A549 (cell line): ENCODE results near the gene ZNF672. TPM values are rescaled to one million over a fixed set of nuclear protein-coding genes. Genes with fewer than 3 reads are reported as not detected.

Experiments used
- ATAC-seq, 2 experiments: fragments of 200-7000 bp in 1 of 2; fragments of >200 bp in 1 of 2; cut with Nextera tagmentation in 1 of 2; cut with Tn5 transposase in 1 of 2; 3 replicates each; pipeline versions ENCODE4 v1.8.0 to v1.9.1; 2018 to 2020; ENCODE audit warnings: mild to moderate bottlenecking in 1 of 2, moderate library complexity in 1 of 2
- CTCF ChIA-PET: fragments of 300-600 bp; sonication (Branson Sonifier 250); formaldehyde crosslinking; extraction: SDS; loops from one replicate; lab custom pipeline; 2021; ENCODE audit warnings: antibody characterized with exemption, inconsistent platforms; lab: Yijun Ruan, JAX
- POLR2A ChIA-PET: fragments of 350-600 bp; formaldehyde crosslinking; extraction: SDS; loops from one replicate; lab custom pipeline; 2021; ENCODE audit warnings: antibody characterized with exemption, inconsistent platforms; lab: Yijun Ruan, JAX
- DNase-seq, 2 experiments: peaks; one replicate each; pipeline versions ENCODE4 v3.0.0 to v3.0.0-alpha.2; 2011 to 2016; ENCODE audit warnings: low read depth in 1 of 2, low spot score in 1 of 2
- FAIRE-seq: peaks from 2 replicates; lab custom pipeline; 2011; peaks lifted over from hg19 to GRCh38; lab: Jason Lieb, UNC
- H3K27ac ChIP-seq, 2 experiments: fragments of >200 bp; sonication (Bioruptor Twin); formaldehyde crosslinking; 3 replicates each; pipeline ENCODE4 v1.5.1; 2016 to 2017
- H3K4me1 ChIP-seq: fragments of >200 bp; sonication (Bioruptor Twin); formaldehyde crosslinking; 3 replicates; pipeline ENCODE4 v1.6.1; 2016
- H3K4me2 ChIP-seq: fragments of >200 bp; sonication (Bioruptor Twin); formaldehyde crosslinking; 3 replicates; pipeline ENCODE4 v1.6.1; 2016
- H3K4me3 ChIP-seq: fragments of >200 bp; sonication (Bioruptor Twin); formaldehyde crosslinking; 3 replicates; pipeline ENCODE4 v1.5.1; 2016
- H3K9me3 ChIP-seq: fragments of >200 bp; sonication (Bioruptor Twin); formaldehyde crosslinking; 3 replicates; pipeline ENCODE4 v1.6.1; 2016
- CBX8 ChIP-seq: fragments of 200-600 bp; sonication (generic); IDR thresholded peaks from 2 replicates; pipeline ENCODE4 v1.6.1; 2016
- CHD4 ChIP-seq: fragments of 200-600 bp; sonication (generic); IDR thresholded peaks from 2 replicates; pipeline ENCODE4 v1.6.1; 2016; ENCODE audit warnings: antibody characterized with exemption, mild to moderate bottlenecking, borderline replicate concordance
- EHMT2 ChIP-seq: fragments of 200-600 bp; sonication (generic); IDR thresholded peaks from 2 replicates; pipeline ENCODE4 v1.6.1; 2016; ENCODE audit warnings: antibody characterized with exemption, low read depth, mild to moderate bottlenecking, moderate library complexity
- EP300 ChIP-seq, 2 experiments: fragments of >200 bp; sonication (Bioruptor Twin); formaldehyde crosslinking; IDR thresholded peaks; 2 replicates in 1 of 2; 3 replicates in 1 of 2; pipeline ENCODE4 v1.6.1; 2016 to 2017
- FOSB ChIP-seq: fragments of 250-450 bp; sonication (Bioruptor Pico); IDR thresholded peaks from 2 replicates; pipeline ENCODE4 v1.5.0; 2020; ENCODE audit warnings: mild to moderate bottlenecking, moderate library complexity
- HEYL ChIP-seq: fragments of 250-450 bp; sonication (Bioruptor Pico); IDR thresholded peaks from 2 replicates; pipeline ENCODE4 v1.8.0; 2021; ENCODE audit warnings: mild to moderate bottlenecking, moderate library complexity
- HOXB13 ChIP-seq: fragments of 250-450 bp; sonication (Bioruptor Pico); IDR thresholded peaks from 2 replicates; pipeline ENCODE4 v1.5.0; 2020; ENCODE audit warnings: low read depth, mild to moderate bottlenecking, moderate library complexity
- HOXB5 ChIP-seq: fragments of 250-450 bp; sonication (Bioruptor Pico); IDR thresholded peaks from 2 replicates; pipeline ENCODE4 v1.5.0; 2020; ENCODE audit warnings: mild to moderate bottlenecking, moderate library complexity
- JUNB ChIP-seq: fragments of >200 bp; sonication (Bioruptor Twin); formaldehyde crosslinking; IDR thresholded peaks from 2 replicates; pipeline ENCODE4 v1.6.1; 2016
- KDM5A ChIP-seq: fragments of 200-600 bp; sonication (generic); IDR thresholded peaks from 2 replicates; pipeline ENCODE4 v1.6.1; 2016; ENCODE audit warnings: antibody characterized with exemption, mild to moderate bottlenecking
- MAFK ChIP-seq: fragments of 450-650 bp; IDR thresholded peaks from 2 replicates; pipeline ENCODE4 v1.6.1; 2014; ENCODE audit not compliant: partially characterized antibody
- MAZ ChIP-seq: fragments of 150-350 bp; IDR thresholded peaks from 2 replicates; pipeline ENCODE4 v1.6.1; 2014; ENCODE audit warnings: antibody characterized with exemption, low read depth, low read length, borderline replicate concordance
- PHF8 ChIP-seq: fragments of 200-600 bp; sonication (generic); IDR thresholded peaks from 2 replicates; pipeline ENCODE4 v1.6.1; 2016; ENCODE audit warnings: low read depth, mild to moderate bottlenecking, antibody characterized with exemption, moderate library complexity, borderline replicate concordance
- RAD21 ChIP-seq, 2 experiments: fragments of >200 bp in 1 of 2; sonication (Bioruptor Twin) in 1 of 2; formaldehyde crosslinking in 1 of 2; IDR thresholded peaks in 1 of 2; conservative IDR thresholded peaks in 1 of 2; 2 replicates in 1 of 2; 3 replicates in 1 of 2; pipeline ENCODE4 v1.6.1; 2012 to 2018; ENCODE audit warnings: inconsistent platforms in 1 of 2
- RCOR1 ChIP-seq: fragments of 150-350 bp; IDR thresholded peaks from 2 replicates; pipeline ENCODE4 v1.6.1; 2014; ENCODE audit warnings: antibody characterized with exemption, low read length, low read depth
- RNF2 ChIP-seq: fragments of 200-600 bp; sonication (generic); IDR thresholded peaks from 2 replicates; pipeline ENCODE4 v1.6.1; 2016; ENCODE audit warnings: low read depth, mild to moderate bottlenecking, antibody characterized with exemption, moderate library complexity, borderline replicate concordance
- SMC3 ChIP-seq: fragments of >200 bp; sonication (Bioruptor Twin); formaldehyde crosslinking; IDR thresholded peaks from 3 replicates; pipeline ENCODE4 v1.6.1; 2018; ENCODE audit warnings: inconsistent platforms
- TP53 ChIP-seq: fragments of 250-450 bp; sonication (Bioruptor Pico); IDR thresholded peaks from 2 replicates; pipeline ENCODE4 v1.5.0; 2021; ENCODE audit warnings: mild to moderate bottlenecking, moderate library complexity
- ZFP36 ChIP-seq: fragments of 450-650 bp; IDR thresholded peaks from 2 replicates; pipeline ENCODE4 v1.6.1; 2014; ENCODE audit warnings: borderline replicate concordance; ENCODE audit not compliant: partially characterized antibody
- ZNF302 ChIP-seq: fragments of 250-450 bp; sonication (Bioruptor Pico); IDR thresholded peaks from 2 replicates; pipeline ENCODE4 v1.9.0; 2021; ENCODE audit warnings: inconsistent platforms, mild to moderate bottlenecking, moderate library complexity
- WGBS: methylation state at CpG from one replicate; pipeline ENCODE4 v1.1.6; 2017; ENCODE audit errors: missing lambda C conversion rate; 5-methylcytosine and 5-hydroxymethylcytosine counted together
- polyA plus RNA-seq, 4 experiments: library from polyadenylated mRNA; depleted of rRNA in 3 of 4; stranded (reverse); fragments of >200 nt; fragmentation: RNase III in 1 of 4; extraction: RNeasy Plus Mini Kit Qiagen cat#74134 plus additional on column Dnase treatment in 1 of 4; gene quantifications; 2 replicates in 3 of 4; 3 replicates in 1 of 4; pipeline ENCODE4 v1.2.3, GENCODE V29; 2011 to 2017
- TF ChIP-seq, protein P1 (sequence below): IDR thresholded peaks from 2 replicates; pipeline ENCODE4 v1.6.1; 2012; ENCODE audit warnings: low read depth, borderline replicate concordance
- TF ChIP-seq, protein P2 (sequence below): fragments of 250-450 bp; sonication (Bioruptor Pico); IDR thresholded peaks from 2 replicates; pipeline ENCODE4 v1.5.0; 2020; ENCODE audit warnings: low read depth, mild to moderate bottlenecking, moderate library complexity
- TF ChIP-seq, protein P3 (sequence below): fragments of 250-450 bp; sonication (Bioruptor Pico); IDR thresholded peaks from 2 replicates; pipeline ENCODE4 v1.5.0; 2021; ENCODE audit warnings: mild to moderate bottlenecking, moderate library complexity, borderline replicate concordance
- TF ChIP-seq, protein P4 (sequence below): fragments of >200 bp; sonication (Bioruptor Twin); formaldehyde crosslinking; IDR thresholded peaks from 3 replicates; pipeline ENCODE4 v1.6.1; 2016
- TF ChIP-seq, protein P5 (sequence below): fragments of 450-650 bp; IDR thresholded peaks from 2 replicates; pipeline ENCODE4 v1.6.1; 2014; ENCODE audit warnings: antibody characterized with exemption
- TF ChIP-seq, protein P6 (sequence below): IDR thresholded peaks from 2 replicates; pipeline ENCODE4 v1.6.1; 2012

ZNF672 gene
- polyA plus RNA-seq, 2 of the 4 experiments (the other 2 are of a cell fraction): 18.9 to 20.6 TPM

DNA sequence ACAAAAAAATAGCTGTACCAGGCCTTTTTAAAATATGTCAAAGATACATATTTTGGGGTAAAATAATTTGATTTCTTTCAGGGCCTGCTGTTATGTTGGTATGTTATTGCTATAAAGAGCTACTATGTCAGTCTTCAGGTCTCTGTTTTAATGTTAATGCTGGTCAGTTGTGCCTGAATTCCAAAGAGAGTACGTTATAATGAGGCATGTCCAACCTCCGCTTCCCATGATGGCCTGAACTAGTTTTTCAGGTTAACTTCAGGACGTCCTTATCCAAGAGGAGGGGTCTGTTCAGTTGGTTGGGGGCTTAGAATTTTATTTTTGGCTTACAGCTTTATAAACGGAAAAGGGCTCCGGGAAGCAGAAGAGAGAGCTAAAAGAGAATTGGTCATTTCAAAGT, 47.6 kb upstream of the ZNF672 start:
- H3K4me3 ChIP-seq: no peak overlapping the region
- no peak for TF ChIP-seq EHMT2
- TF ChIP-seq, protein P1, sequence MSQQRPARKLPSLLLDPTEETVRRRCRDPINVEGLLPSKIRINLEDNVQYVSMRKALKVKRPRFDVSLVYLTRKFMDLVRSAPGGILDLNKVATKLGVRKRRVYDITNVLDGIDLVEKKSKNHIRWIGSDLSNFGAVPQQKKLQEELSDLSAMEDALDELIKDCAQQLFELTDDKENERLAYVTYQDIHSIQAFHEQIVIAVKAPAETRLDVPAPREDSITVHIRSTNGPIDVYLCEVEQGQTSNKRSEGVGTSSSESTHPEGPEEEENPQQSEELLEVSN: no peak
- TF ChIP-seq, protein P2, sequence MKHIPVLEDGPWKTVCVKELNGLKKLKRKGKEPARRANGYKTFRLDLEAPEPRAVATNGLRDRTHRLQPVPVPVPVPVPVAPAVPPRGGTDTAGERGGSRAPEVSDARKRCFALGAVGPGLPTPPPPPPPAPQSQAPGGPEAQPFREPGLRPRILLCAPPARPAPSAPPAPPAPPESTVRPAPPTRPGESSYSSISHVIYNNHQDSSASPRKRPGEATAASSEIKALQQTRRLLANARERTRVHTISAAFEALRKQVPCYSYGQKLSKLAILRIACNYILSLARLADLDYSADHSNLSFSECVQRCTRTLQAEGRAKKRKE (CRISPR knock-in tag): no peak
- no peak for TF ChIP-seq MAZ
- TF ChIP-seq TP53 (CRISPR knock-in tag): no peak
- no peak for TF ChIP-seq RNF2
- TF ChIP-seq CHD4: no peak
- no peak for TF ChIP-seq EP300 (IDR thresholded peaks at IDR 0.05)
- TF ChIP-seq, protein P3, sequence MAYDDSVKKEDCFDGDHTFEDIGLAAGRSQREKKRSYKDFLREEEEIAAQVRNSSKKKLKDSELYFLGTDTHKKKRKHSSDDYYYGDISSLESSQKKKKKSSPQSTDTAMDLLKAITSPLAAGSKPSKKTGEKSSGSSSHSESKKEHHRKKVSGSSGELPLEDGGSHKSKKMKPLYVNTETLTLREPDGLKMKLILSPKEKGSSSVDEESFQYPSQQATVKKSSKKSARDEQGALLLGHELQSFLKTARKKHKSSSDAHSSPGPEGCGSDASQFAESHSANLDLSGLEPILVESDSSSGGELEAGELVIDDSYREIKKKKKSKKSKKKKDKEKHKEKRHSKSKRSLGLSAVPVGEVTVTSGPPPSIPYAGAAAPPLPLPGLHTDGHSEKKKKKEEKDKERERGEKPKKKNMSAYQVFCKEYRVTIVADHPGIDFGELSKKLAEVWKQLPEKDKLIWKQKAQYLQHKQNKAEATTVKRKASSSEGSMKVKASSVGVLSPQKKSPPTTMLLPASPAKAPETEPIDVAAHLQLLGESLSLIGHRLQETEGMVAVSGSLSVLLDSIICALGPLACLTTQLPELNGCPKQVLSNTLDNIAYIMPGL (CRISPR knock-in tag): no peak
- TF ChIP-seq HEYL (CRISPR knock-in tag): no peak
- no peak for TF ChIP-seq CBX8
- TF ChIP-seq PHF8: no peak
- TF ChIP-seq KDM5A: no peak
- TF ChIP-seq HOXB5 (CRISPR knock-in tag): no peak
- TF ChIP-seq RAD21 (conservative IDR thresholded peaks at IDR 0.05 in 1 of 2, IDR thresholded peaks at IDR 0.05 in 1 of 2): no peak
- CTCF ChIA-PET: interaction anchor here (0.7 kb wide), 1 partner anchor 112 kb away, joined by 4 read pairs; no protein-coding TSS in a partner anchor
- 41% methylated on average over 5 of the region's 5 CpGs for WGBS
- no peaks in the 10 kb centered on the region for H3K9me3 ChIP-seq
- no peak for FAIRE-seq
- DNase-seq: no peak
- ATAC-seq: no peak
- H3K4me1 ChIP-seq: peaks cover 4% of the 10 kb centered on the region; the same call in 1 of the 3 replicates
- no peak overlapping the region for H3K27ac ChIP-seq
- no peak overlapping the region for H3K4me2 ChIP-seq
- POLR2A ChIA-PET: no interaction called here

DNA sequence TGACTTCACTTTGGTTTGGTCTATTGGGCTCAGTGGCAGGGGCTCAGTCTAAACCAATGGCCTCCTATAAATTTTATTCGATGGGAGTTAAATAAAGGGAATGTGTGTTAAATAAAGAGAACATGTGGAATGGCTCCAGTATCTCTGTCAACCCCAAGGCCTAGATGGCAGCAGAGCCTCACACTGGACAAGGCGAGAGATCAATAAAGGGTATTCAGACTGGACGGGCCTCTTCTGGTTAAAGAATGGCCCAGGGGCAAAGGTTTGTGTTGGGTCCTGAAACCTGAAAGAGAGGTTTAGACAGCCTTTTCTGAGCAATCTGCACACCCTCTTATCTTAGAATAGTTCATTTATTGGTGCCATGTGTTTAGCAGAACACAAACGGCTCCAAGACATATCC, 47.0 kb upstream of the ZNF672 start:
- WGBS: 39% methylated on average over 4 of the region's 4 CpGs
- Histone ChIP-seq H3K4me2 (no peak overlapping the region), H3K9me3 (no peaks in the 10 kb centered on the region), H3K27ac (no peak overlapping the region), H3K4me3 (no peak overlapping the region), H3K4me1 (peaks cover 3% of the 10 kb centered on the region; the same call in 1 of the 3 replicates)
- no peak for DNase-seq
- TF ChIP-seq RCOR1 (no peak), ZNF302 (CRISPR knock-in tag) (no peak), HOXB13 (CRISPR knock-in tag) (no peak), JUNB (no peak), MAFK (no peak), ZFP36 (no peak), FOSB (no peak), SMC3 (no peak), MAZ (no peak)
- TF ChIP-seq, protein P4, sequence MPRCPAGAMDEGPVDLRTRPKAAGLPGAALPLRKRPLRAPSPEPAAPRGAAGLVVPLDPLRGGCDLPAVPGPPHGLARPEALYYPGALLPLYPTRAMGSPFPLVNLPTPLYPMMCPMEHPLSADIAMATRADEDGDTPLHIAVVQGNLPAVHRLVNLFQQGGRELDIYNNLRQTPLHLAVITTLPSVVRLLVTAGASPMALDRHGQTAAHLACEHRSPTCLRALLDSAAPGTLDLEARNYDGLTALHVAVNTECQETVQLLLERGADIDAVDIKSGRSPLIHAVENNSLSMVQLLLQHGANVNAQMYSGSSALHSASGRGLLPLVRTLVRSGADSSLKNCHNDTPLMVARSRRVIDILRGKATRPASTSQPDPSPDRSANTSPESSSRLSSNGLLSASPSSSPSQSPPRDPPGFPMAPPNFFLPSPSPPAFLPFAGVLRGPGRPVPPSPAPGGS: no peak
- TF ChIP-seq, protein P5, sequence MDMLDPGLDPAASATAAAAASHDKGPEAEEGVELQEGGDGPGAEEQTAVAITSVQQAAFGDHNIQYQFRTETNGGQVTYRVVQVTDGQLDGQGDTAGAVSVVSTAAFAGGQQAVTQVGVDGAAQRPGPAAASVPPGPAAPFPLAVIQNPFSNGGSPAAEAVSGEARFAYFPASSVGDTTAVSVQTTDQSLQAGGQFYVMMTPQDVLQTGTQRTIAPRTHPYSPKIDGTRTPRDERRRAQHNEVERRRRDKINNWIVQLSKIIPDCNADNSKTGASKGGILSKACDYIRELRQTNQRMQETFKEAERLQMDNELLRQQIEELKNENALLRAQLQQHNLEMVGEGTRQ: no peak
- TF ChIP-seq, protein P6, sequence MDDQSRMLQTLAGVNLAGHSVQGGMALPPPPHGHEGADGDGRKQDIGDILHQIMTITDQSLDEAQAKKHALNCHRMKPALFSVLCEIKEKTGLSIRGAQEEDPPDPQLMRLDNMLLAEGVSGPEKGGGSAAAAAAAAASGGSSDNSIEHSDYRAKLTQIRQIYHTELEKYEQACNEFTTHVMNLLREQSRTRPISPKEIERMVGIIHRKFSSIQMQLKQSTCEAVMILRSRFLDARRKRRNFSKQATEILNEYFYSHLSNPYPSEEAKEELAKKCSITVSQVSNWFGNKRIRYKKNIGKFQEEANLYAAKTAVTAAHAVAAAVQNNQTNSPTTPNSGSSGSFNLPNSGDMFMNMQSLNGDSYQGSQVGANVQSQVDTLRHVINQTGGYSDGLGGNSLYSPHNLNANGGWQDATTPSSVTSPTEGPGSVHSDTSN: no peak
- POLR2A ChIA-PET: no interaction called here
- FAIRE-seq: no peak
- ATAC-seq: no peak
- CTCF ChIA-PET: interaction anchor here (0.7 kb wide), 1 partner anchor 16 kb away, joined by 3 read pairs; no protein-coding TSS in a partner anchor
